Effector memory CD4-positive, alpha-beta T cell (primary cell): ENCODE measurements around the gene SPACA6.

Experiments used
- DNase-seq, 3 donors: peaks; one replicate each; pipeline ENCODE4 v3.0.0-alpha.2; 2020
- H3K27ac ChIP-seq: 2 replicates; pipeline ENCODE4 v1.7.0; 2013; ENCODE audit warnings: mild to moderate bottlenecking, low read length, moderate library complexity; ENCODE audit not compliant: insufficient read depth, poor library complexity, severe bottlenecking
- H3K27me3 ChIP-seq: replicated peaks from 2 replicates; pipeline ENCODE4 v1.7.0; 2013; ENCODE audit warnings: mild to moderate bottlenecking, low read length; ENCODE audit not compliant: insufficient read depth, control insufficient read depth, poor library complexity, severe bottlenecking
- H3K36me3 ChIP-seq: 2 replicates; pipeline ENCODE4 v1.7.0; 2013; ENCODE audit warnings: mild to moderate bottlenecking, low read length, moderate library complexity; ENCODE audit not compliant: control insufficient read depth, insufficient read depth
- H3K4me1 ChIP-seq: 2 replicates; pipeline ENCODE4 v1.7.0; 2013; ENCODE audit warnings: low read length, mild to moderate bottlenecking; ENCODE audit not compliant: control insufficient read depth, insufficient read depth, poor library complexity, severe bottlenecking
- H3K4me3 ChIP-seq: 2 replicates; pipeline ENCODE4 v1.7.0; 2013; ENCODE audit warnings: low read length, low read depth, mild to moderate bottlenecking; ENCODE audit not compliant: insufficient read depth, poor library complexity, severe bottlenecking
- H3K9me3 ChIP-seq: 2 replicates; pipeline ENCODE4 v1.7.0; 2013; ENCODE audit warnings: mild to moderate bottlenecking, low read length, moderate library complexity; ENCODE audit not compliant: control insufficient read depth

The SPACA6 gene

GRCh38 chr19:51695702-51696315 is 2.7 kb downstream of the SPACA6 start:
- no peak overlapping the region for H3K27ac ChIP-seq
- no peaks in the 10 kb centered on the region for H3K9me3 ChIP-seq
- peaks cover 7% of the 10 kb centered on the region for H3K4me1 ChIP-seq
- no peaks in the 10 kb centered on the region for H3K36me3 ChIP-seq
- no peak overlapping the region for H3K4me3 ChIP-seq
- DNase-seq = no peak
- no peaks in the 10 kb centered on the region for H3K27me3 ChIP-seq

GRCh38 chr19:51696606-51697005 is 3.5 kb downstream of the SPACA6 start:
- no peak overlapping the region for H3K4me3 ChIP-seq
- H3K27ac ChIP-seq = no peak overlapping the region
- DNase-seq = no peak
- H3K36me3 ChIP-seq = no peaks in the 10 kb centered on the region
- H3K9me3 ChIP-seq = no peaks in the 10 kb centered on the region
- no peaks in the 10 kb centered on the region for H3K4me1 ChIP-seq
- H3K27me3 ChIP-seq = no peaks in the 10 kb centered on the region

GRCh38 chr19:51697169-51697776 is 4.1 kb downstream of the SPACA6 start:
- Histone ChIP-seq H3K27me3 (no peaks in the 10 kb centered on the region), H3K4me1 (no peaks in the 10 kb centered on the region), H3K27ac (no peak overlapping the region), H3K4me3 (no peak overlapping the region), H3K9me3 (no peaks in the 10 kb centered on the region), H3K36me3 (no peaks in the 10 kb centered on the region)
- DNase-seq = no peak

- Histone ChIP-seq H3K27ac (no peak overlapping the region), H3K9me3 (no peaks in the 10 kb centered on the region), H3K36me3 (no peaks in the 10 kb centered on the region), H3K4me1 (peaks cover 10% of the 10 kb centered on the region), H3K4me3 (no peak overlapping the region), H3K27me3 (no peaks in the 10 kb centered on the region)
- DNase-seq = no peak
Observed at GRCh38 chr19:51698296-51698695, 5.2 kb downstream of the SPACA6 start.

- no peaks in the 10 kb centered on the region for H3K9me3 ChIP-seq
- no peaks in the 10 kb centered on the region for H3K27me3 ChIP-seq
- H3K36me3 ChIP-seq = no peaks in the 10 kb centered on the region
- H3K4me1 ChIP-seq = peaks cover 13% of the 10 kb centered on the region
- DNase-seq = no peak
- H3K27ac ChIP-seq = no peak overlapping the region
- no peak overlapping the region for H3K4me3 ChIP-seq
Observed at GRCh38 chr19:51699170-51699569, 6.0 kb downstream of the SPACA6 start.

GRCh38 chr19:51701468-51702100 is 8.5 kb downstream of the SPACA6 start:
- DNase-seq = no peak
- no peaks in the 10 kb centered on the region for H3K27me3 ChIP-seq
- no peaks in the 10 kb centered on the region for H3K36me3 ChIP-seq
- H3K27ac ChIP-seq = no peak overlapping the region
- H3K9me3 ChIP-seq = no peaks in the 10 kb centered on the region
- H3K4me1 ChIP-seq = peaks cover 19% of the 10 kb centered on the region
- no peak overlapping the region for H3K4me3 ChIP-seq

GRCh38 chr19:51702103-51702824 is 9.1 kb downstream of the SPACA6 start:
- Histone ChIP-seq H3K4me3 (no peak overlapping the region), H3K4me1 (peaks cover 19% of the 10 kb centered on the region), H3K27me3 (no peaks in the 10 kb centered on the region), H3K36me3 (no peaks in the 10 kb centered on the region), H3K27ac (no peak overlapping the region), H3K9me3 (no peaks in the 10 kb centered on the region)
- peak; percentile 15 to 44 (median 30) for DNase-seq

- Histone ChIP-seq H3K36me3 (no peaks in the 10 kb centered on the region), H3K27ac (peak overlapping the region; percentile 10), H3K9me3 (no peaks in the 10 kb centered on the region), H3K4me3 (peak overlapping the region; percentile 60), H3K27me3 (no peaks in the 10 kb centered on the region), H3K4me1 (peaks cover 19% of the 10 kb centered on the region)
- DNase-seq = no peak
Observed at GRCh38 chr19:51702825-51703574, 9.9 kb downstream of the SPACA6 start.

- H3K27ac ChIP-seq = peak overlapping the region; percentile 84
- no peaks in the 10 kb centered on the region for H3K9me3 ChIP-seq
- H3K4me3 ChIP-seq = peak overlapping the region; percentile 60
- no peaks in the 10 kb centered on the region for H3K27me3 ChIP-seq
- DNase-seq = peak; percentile 87 to 93 (median 92)
- H3K36me3 ChIP-seq = no peaks in the 10 kb centered on the region
- H3K4me1 ChIP-seq = peaks cover 19% of the 10 kb centered on the region
Observed at GRCh38 chr19:51703575-51704515, 10.7 kb downstream of the SPACA6 start.
